Right lobe of liver (tissue), 4 donors: ENCODE results near the gene RNFT1.
"Not testable (repeated sequence)": the region's sequence is repeated elsewhere in the genome, so short reads cannot be mapped to it uniquely, and the experiment has no call there.

Source experiments
- POLR2A ChIP-seq: fragments of 450-650 bp; IDR thresholded peaks from one replicate; pipeline ENCODE4 v1.6.1; 2017; ENCODE audit warnings: antibody characterized with exemption, mild to moderate bottlenecking
- TF ChIP-seq, protein P1 (sequence below), 4 donors: fragments of 200-600 bp in 3 of 4; fragments of 450-650 bp in 1 of 4; IDR thresholded peaks; one replicate each; pipeline versions ENCODE4 v1.5.1 to v1.8.0; 2016 to 2022; ENCODE audit warnings: antibody characterized with exemption in 4 of 4, mild to moderate bottlenecking in 2 of 4
- donor health status: DM: no; HTN: no; CAD: no.
- donor health status: DM: no; HTN: no; CAD: no.
- donor health status: DM: no; HTN: yes; CAD: no.

DNA sequence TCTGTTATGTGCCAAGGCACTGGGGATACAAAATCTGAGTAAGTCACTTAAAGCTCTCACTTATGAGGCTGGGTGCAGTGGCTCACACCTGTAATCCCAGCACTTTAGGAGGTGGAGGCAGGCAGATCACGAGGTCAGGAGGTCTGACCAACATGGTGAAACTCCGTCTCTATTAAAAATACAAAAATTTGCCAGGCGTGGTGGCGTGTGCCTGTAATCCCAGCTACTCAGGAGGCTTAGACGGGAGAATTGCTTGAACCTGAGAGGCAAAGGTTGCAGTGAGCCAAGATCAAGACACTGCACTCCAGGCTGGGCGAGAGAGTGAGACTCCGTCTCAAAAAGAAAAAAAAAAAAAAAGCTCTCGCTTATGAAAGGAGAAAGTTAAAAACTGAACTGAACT is 5.0 kb downstream of the RNFT1 start:
- TF ChIP-seq, protein P1, sequence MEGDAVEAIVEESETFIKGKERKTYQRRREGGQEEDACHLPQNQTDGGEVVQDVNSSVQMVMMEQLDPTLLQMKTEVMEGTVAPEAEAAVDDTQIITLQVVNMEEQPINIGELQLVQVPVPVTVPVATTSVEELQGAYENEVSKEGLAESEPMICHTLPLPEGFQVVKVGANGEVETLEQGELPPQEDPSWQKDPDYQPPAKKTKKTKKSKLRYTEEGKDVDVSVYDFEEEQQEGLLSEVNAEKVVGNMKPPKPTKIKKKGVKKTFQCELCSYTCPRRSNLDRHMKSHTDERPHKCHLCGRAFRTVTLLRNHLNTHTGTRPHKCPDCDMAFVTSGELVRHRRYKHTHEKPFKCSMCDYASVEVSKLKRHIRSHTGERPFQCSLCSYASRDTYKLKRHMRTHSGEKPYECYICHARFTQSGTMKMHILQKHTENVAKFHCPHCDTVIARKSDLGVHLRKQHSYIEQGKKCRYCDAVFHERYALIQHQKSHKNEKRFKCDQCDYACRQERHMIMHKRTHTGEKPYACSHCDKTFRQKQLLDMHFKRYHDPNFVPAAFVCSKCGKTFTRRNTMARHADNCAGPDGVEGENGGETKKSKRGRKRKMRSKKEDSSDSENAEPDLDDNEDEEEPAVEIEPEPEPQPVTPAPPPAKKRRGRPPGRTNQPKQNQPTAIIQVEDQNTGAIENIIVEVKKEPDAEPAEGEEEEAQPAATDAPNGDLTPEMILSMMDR (IDR thresholded peaks at IDR 0.05) = not testable (repeated sequence)
- not testable (repeated sequence) for TF ChIP-seq POLR2A
